Testis (tissue), 2 donors: ENCODE data around the gene PLSCR4.

Source experiments
- POLR2A ChIP-seq: fragments of 450-650 bp; IDR thresholded peaks from one replicate; pipeline ENCODE4 v1.6.1; 2017; ENCODE audit warnings: antibody characterized with exemption, mild to moderate bottlenecking, moderate library complexity
- TF ChIP-seq, protein P1 (sequence below), 3 experiments: fragments of 450-650 bp in 2 of 3; fragments of 200-600 bp in 1 of 3; sonication (generic) in 1 of 3; IDR thresholded peaks; one replicate each; pipeline ENCODE4 v1.5.1; 2016 to 2019; ENCODE audit warnings: antibody characterized with exemption in 3 of 3, mild to moderate bottlenecking in 2 of 3, moderate library complexity in 1 of 3

GRCh38 chr3:146256851-146257486, 6.1 kb upstream of the PLSCR4 start:
- TF ChIP-seq, protein P1, sequence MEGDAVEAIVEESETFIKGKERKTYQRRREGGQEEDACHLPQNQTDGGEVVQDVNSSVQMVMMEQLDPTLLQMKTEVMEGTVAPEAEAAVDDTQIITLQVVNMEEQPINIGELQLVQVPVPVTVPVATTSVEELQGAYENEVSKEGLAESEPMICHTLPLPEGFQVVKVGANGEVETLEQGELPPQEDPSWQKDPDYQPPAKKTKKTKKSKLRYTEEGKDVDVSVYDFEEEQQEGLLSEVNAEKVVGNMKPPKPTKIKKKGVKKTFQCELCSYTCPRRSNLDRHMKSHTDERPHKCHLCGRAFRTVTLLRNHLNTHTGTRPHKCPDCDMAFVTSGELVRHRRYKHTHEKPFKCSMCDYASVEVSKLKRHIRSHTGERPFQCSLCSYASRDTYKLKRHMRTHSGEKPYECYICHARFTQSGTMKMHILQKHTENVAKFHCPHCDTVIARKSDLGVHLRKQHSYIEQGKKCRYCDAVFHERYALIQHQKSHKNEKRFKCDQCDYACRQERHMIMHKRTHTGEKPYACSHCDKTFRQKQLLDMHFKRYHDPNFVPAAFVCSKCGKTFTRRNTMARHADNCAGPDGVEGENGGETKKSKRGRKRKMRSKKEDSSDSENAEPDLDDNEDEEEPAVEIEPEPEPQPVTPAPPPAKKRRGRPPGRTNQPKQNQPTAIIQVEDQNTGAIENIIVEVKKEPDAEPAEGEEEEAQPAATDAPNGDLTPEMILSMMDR (IDR thresholded peaks at IDR 0.05) = no peak
- TF ChIP-seq POLR2A = no peak
